SK-N-SH (cell line): ENCODE data around the gene CSRP2. TPM values are rescaled to one million over a fixed set of nuclear protein-coding genes. Genes with fewer than 3 reads are reported as not detected.

Source experiments
- CTCF ChIA-PET: fragments of 300-600, 350-600 bp; formaldehyde crosslinking; extraction: SDS; loops from one replicate; lab custom pipeline; 2021; lab: Yijun Ruan, JAX
- POLR2A ChIA-PET: fragments of 350-600 bp; sonication (Branson Sonifier 250); formaldehyde crosslinking; extraction: SDS; loops from one replicate; lab custom pipeline; 2020; ENCODE audit warnings: antibody characterized with exemption, inconsistent platforms; lab: Yijun Ruan, JAX
- DNase-seq: peaks from one replicate; pipeline ENCODE4 v3.0.0; 2012
- H2AFZ ChIP-seq: fragments of 200-600 bp; sonication (generic); 2 replicates; pipeline ENCODE4 v1.8.1; 2016; ENCODE audit warnings: antibody characterized with exemption, mild to moderate bottlenecking, low read depth
- H3F3A ChIP-seq: fragments of 200-600 bp; sonication (generic); replicated peaks from 2 replicates; pipeline ENCODE3; 2016; ENCODE audit warnings: antibody characterized with exemption, mild to moderate bottlenecking; ENCODE audit not compliant: insufficient read depth
- H3K27ac ChIP-seq, 2 experiments: fragments of 200-500 bp in 1 of 2; fragments of 200-600 bp in 1 of 2; sonication (Bioruptor generic) in 1 of 2; sonication (generic), shearing (Covaris generic) in 1 of 2; 2 replicates each; pipeline versions ENCODE4 v1.5.1 to v1.6.1; 2014 to 2016; ENCODE audit warnings: low read depth in 2 of 2, inconsistent platforms in 1 of 2, low read length in 1 of 2, mild to moderate bottlenecking in 1 of 2, mixed read lengths in 1 of 2
- H3K27me3 ChIP-seq: fragments of 200-600 bp; sonication (generic), shearing (Covaris generic); 2 replicates; pipeline ENCODE4 v1.6.1; 2016; ENCODE audit warnings: mixed run types; ENCODE audit not compliant: insufficient read depth
- H3K36me3 ChIP-seq, 2 experiments: fragments of 200-500 bp in 1 of 2; fragments of 200-600 bp in 1 of 2; sonication (Bioruptor generic) in 1 of 2; sonication (generic) in 1 of 2; replicated peaks in 1 of 2; 2 replicates each; pipeline versions ENCODE3 to v1.5.1; 2014 to 2016; ENCODE audit warnings: low read length in 1 of 2, mild to moderate bottlenecking in 1 of 2; ENCODE audit not compliant: insufficient read depth in 2 of 2, control insufficient read depth in 1 of 2
- H3K4me1 ChIP-seq, 2 experiments: fragments of 200-500 bp in 1 of 2; fragments of 200-600 bp in 1 of 2; sonication (Bioruptor generic) in 1 of 2; sonication (generic), shearing (Covaris generic) in 1 of 2; 2 replicates each; pipeline versions ENCODE4 v1.5.1 to v1.6.1; 2014 to 2016; ENCODE audit warnings: low read depth in 1 of 2, low read length in 1 of 2, mixed run types in 1 of 2; ENCODE audit not compliant: insufficient read depth in 2 of 2, control insufficient read depth in 1 of 2
- H3K4me2 ChIP-seq: fragments of 200-600 bp; sonication (generic), shearing (Covaris generic); 2 replicates; pipeline ENCODE4 v1.6.1; 2017; ENCODE audit warnings: mixed run types
- H3K4me3 ChIP-seq, 2 experiments: fragments of 200-500 bp in 1 of 2; fragments of 200-600 bp in 1 of 2; sonication (Bioruptor generic) in 1 of 2; sonication (generic), shearing (Covaris generic) in 1 of 2; 2 replicates each; pipeline versions ENCODE4 v1.5.1 to v1.8.1; 2014 to 2016; ENCODE audit warnings: low read depth in 2 of 2, inconsistent platforms in 1 of 2, low read length in 1 of 2, mild to moderate bottlenecking in 1 of 2, mixed read lengths in 1 of 2, moderate library complexity in 1 of 2
- H3K79me2 ChIP-seq: fragments of 200-600 bp; sonication (generic); 2 replicates; pipeline ENCODE4 v1.8.1; 2017; ENCODE audit warnings: mild to moderate bottlenecking; ENCODE audit not compliant: insufficient read depth
- H3K9ac ChIP-seq: fragments of 200-600 bp; sonication (generic); 2 replicates; pipeline ENCODE4 v1.6.1; 2017; ENCODE audit warnings: mixed run types
- H3K9me2 ChIP-seq: fragments of 200-600 bp; sonication (generic); 2 replicates; pipeline ENCODE4 v1.6.1; 2017; ENCODE audit warnings: mixed run types
- H3K9me3 ChIP-seq: fragments of 200-600 bp; sonication (generic); 2 replicates; pipeline ENCODE4 v1.6.1; 2017; ENCODE audit warnings: mixed run types, mild to moderate bottlenecking, moderate library complexity
- H4K20me1 ChIP-seq: fragments of 200-600 bp; sonication (generic); 2 replicates; pipeline ENCODE4 v1.6.1; 2017; ENCODE audit warnings: mild to moderate bottlenecking, mixed run types; ENCODE audit not compliant: insufficient read depth
- CHD2 ChIP-seq: fragments of 150-350 bp; IDR thresholded peaks from 2 replicates; pipeline ENCODE4 v1.6.1; 2018; ENCODE audit warnings: low read length; ENCODE audit not compliant: partially characterized antibody
- EP300 ChIP-seq, 2 experiments: IDR thresholded peaks; 2 replicates each; pipeline versions ENCODE4 v1.4.0 to v1.6.1; 2012; ENCODE audit warnings: borderline replicate concordance in 1 of 2, low read depth in 1 of 2, low read length in 1 of 2
- FOSL2 ChIP-seq: IDR thresholded peaks from 2 replicates; pipeline ENCODE4 v1.4.0; 2012; ENCODE audit warnings: low read depth, mild to moderate bottlenecking, moderate library complexity, borderline replicate concordance
- GABPA ChIP-seq: IDR thresholded peaks from 2 replicates; pipeline ENCODE4 v1.4.0; 2012; ENCODE audit warnings: low read depth, mild to moderate bottlenecking
- GATA2 ChIP-seq: sonication (generic); formaldehyde crosslinking; IDR thresholded peaks from 2 replicates; pipeline ENCODE4 v1.5.0; 2020; ENCODE audit warnings: mild to moderate bottlenecking, missing genetic modification reagents
- IRF3 ChIP-seq: fragments of 150-350 bp; IDR thresholded peaks from 2 replicates; pipeline ENCODE4 v1.6.1; 2016; ENCODE audit warnings: mild to moderate bottlenecking, low read depth, low read length
- MAX ChIP-seq: IDR thresholded peaks from 2 replicates; pipeline ENCODE4 v1.4.0; 2012; ENCODE audit warnings: low read depth
- MXI1 ChIP-seq: IDR thresholded peaks from 2 replicates; pipeline ENCODE4 v1.6.1; 2012; ENCODE audit warnings: mild to moderate bottlenecking, low read depth, low read length, improper control_type of control experiment
- POLR2AphosphoS5 ChIP-seq: IDR thresholded peaks from 2 replicates; pipeline ENCODE4 v1.6.1; 2012; ENCODE audit warnings: low read depth, low read length
- RAD21 ChIP-seq: IDR thresholded peaks from 2 replicates; pipeline ENCODE4 v1.6.1; 2012; ENCODE audit warnings: mild to moderate bottlenecking, low read length
- REST ChIP-seq: IDR thresholded peaks from 2 replicates; pipeline ENCODE4 v1.6.1; 2012; ENCODE audit warnings: mild to moderate bottlenecking, low read depth, low read length, moderate library complexity
- RFX5 ChIP-seq: IDR thresholded peaks from 2 replicates; pipeline ENCODE4 v1.6.1; 2012; ENCODE audit warnings: mild to moderate bottlenecking, improper control_type of control experiment, low read length
- TCF12 ChIP-seq: IDR thresholded peaks from 2 replicates; pipeline ENCODE4 v1.4.0; 2012
- TEAD4 ChIP-seq: IDR thresholded peaks from 2 replicates; pipeline ENCODE4 v1.4.0; 2012; ENCODE audit warnings: mild to moderate bottlenecking, borderline replicate concordance; ENCODE audit not compliant: insufficient read depth
- YY1 ChIP-seq: IDR thresholded peaks from 2 replicates; pipeline ENCODE4 v1.4.0; 2012; ENCODE audit warnings: low read depth, mild to moderate bottlenecking
- WGBS: methylation state at CpG from one replicate; pipeline ENCODE4 v1.1.6; 2017; ENCODE audit warnings: low lambda C conversion rate; 5-methylcytosine and 5-hydroxymethylcytosine counted together
- polyA plus RNA-seq, 3 experiments: library from polyadenylated mRNA; depleted of rRNA; stranded (reverse); fragments of >200 nt; gene quantifications; 2 replicates each; pipeline ENCODE4 v1.2.3, GENCODE V29; 2012
- TF ChIP-seq, protein P1 (sequence below): fragments of 200-600 bp; sonication (generic); IDR thresholded peaks from 2 replicates; pipeline ENCODE4 v1.6.1; 2017; ENCODE audit warnings: antibody characterized with exemption, mild to moderate bottlenecking, moderate library complexity

The CSRP2 gene
- polyA plus RNA-seq, 1 of the 3 experiments (the other 2 are of a cell fraction): 87.6 TPM

- Histone ChIP-seq H3K27me3 (no peaks in the 10 kb centered on the region), H3K4me3 (no peak overlapping the region), H3K36me3 (peaks cover 2 to 6% of the 10 kb centered on the region in 2 experiments), H3K4me1 (peaks cover 3 to 13% of the 10 kb centered on the region in 2 experiments; a peak in 2 of 4 replicates), H3K4me2 (no peak overlapping the region), H3K79me2 (peaks cover 31% of the 10 kb centered on the region), H2AFZ (no peak overlapping the region), H4K20me1 (no peaks in the 10 kb centered on the region), H3K9me2 (no peaks in the 10 kb centered on the region), H3K9me3 (no peaks in the 10 kb centered on the region), H3F3A (no peaks in the 10 kb centered on the region), H3K9ac (no peak overlapping the region), H3K27ac (no peak overlapping the region; a peak in 1 of 4 replicates)
- CTCF ChIA-PET: interaction anchor here (1.0 to 2.3 kb wide), 4 partner anchors 11 to 287 kb away, joined by 3 to 7 read pairs (median 4); no protein-coding TSS in a partner anchor
- POLR2A ChIA-PET: no interaction called here
- DNase-seq: no peak
- 68% methylated on average over 3 of the region's 3 CpGs for WGBS
- TF ChIP-seq, protein P1, sequence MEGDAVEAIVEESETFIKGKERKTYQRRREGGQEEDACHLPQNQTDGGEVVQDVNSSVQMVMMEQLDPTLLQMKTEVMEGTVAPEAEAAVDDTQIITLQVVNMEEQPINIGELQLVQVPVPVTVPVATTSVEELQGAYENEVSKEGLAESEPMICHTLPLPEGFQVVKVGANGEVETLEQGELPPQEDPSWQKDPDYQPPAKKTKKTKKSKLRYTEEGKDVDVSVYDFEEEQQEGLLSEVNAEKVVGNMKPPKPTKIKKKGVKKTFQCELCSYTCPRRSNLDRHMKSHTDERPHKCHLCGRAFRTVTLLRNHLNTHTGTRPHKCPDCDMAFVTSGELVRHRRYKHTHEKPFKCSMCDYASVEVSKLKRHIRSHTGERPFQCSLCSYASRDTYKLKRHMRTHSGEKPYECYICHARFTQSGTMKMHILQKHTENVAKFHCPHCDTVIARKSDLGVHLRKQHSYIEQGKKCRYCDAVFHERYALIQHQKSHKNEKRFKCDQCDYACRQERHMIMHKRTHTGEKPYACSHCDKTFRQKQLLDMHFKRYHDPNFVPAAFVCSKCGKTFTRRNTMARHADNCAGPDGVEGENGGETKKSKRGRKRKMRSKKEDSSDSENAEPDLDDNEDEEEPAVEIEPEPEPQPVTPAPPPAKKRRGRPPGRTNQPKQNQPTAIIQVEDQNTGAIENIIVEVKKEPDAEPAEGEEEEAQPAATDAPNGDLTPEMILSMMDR: no peak
Measured at GRCh38 chr12:76874027-76874426, 4.8 kb downstream of the CSRP2 start.

- H3K27ac ChIP-seq: no peak overlapping the region
- peaks cover 2 to 12% of the 10 kb centered on the region in 2 experiments; a peak in 2 of 4 replicates for H3K4me1 ChIP-seq
- no peaks in the 10 kb centered on the region for H3K9me2 ChIP-seq
- POLR2A ChIA-PET: no interaction called here
- H3K9me3 ChIP-seq: no peaks in the 10 kb centered on the region
- no peaks in the 10 kb centered on the region for H3K27me3 ChIP-seq
- H3K79me2 ChIP-seq: peaks cover 22% of the 10 kb centered on the region; the same call in 1 of the 2 replicates
- no peaks in the 10 kb centered on the region for H3F3A ChIP-seq
- no peak overlapping the region for H3K4me2 ChIP-seq
- H4K20me1 ChIP-seq: no peaks in the 10 kb centered on the region
- no peak for TF ChIP-seq POLR2AphosphoS5
- no peak for TF ChIP-seq YY1
- TF ChIP-seq EP300 (IDR thresholded peaks at IDR 0.05; ENCODE audit: borderline replicate concordance in 1 of 2, low read depth in 1 of 2, low read length in 1 of 2): no peak
- TF ChIP-seq FOSL2: no peak
- no peak for TF ChIP-seq IRF3
- TF ChIP-seq RFX5: no peak
- no peak for TF ChIP-seq RAD21
- TF ChIP-seq TCF12: no peak
- TF ChIP-seq GABPA: no peak
- TF ChIP-seq GATA2: no peak
- no peak for TF ChIP-seq MXI1
- TF ChIP-seq TEAD4: no peak
- TF ChIP-seq CHD2: no peak
- no peak for TF ChIP-seq MAX
- TF ChIP-seq REST: no peak
- no peak overlapping the region for H3K9ac ChIP-seq
- DNase-seq: no peak
- peaks cover 4 to 6% of the 10 kb centered on the region in 2 experiments for H3K36me3 ChIP-seq
- CTCF ChIA-PET: interaction anchor here (0.8 to 2.3 kb wide), 4 partner anchors 10 to 251 kb away, joined by 3 to 7 read pairs (median 3); no protein-coding TSS in a partner anchor
- WGBS: 83% methylated on average over 4 of the region's 5 CpGs
- H2AFZ ChIP-seq: no peak overlapping the region
- H3K4me3 ChIP-seq: no peak overlapping the region
Measured at GRCh38 chr12:76872415-76872814, 6.4 kb downstream of the CSRP2 start.
